Calu3 (cell line): ENCODE results near the gene WFIKKN1. TPM values are rescaled to one million over a fixed set of nuclear protein-coding genes. Genes with fewer than 3 reads are reported as not detected.
A peak's percentile ranks its signal among the peaks of the same experiment; 100 is the strongest.

ENCODE experiments used
- BruUV-seq: library from RNA; stranded (reverse); fragments of 400-500 nt; replicated peaks from 2 replicates; lab custom pipeline; 2021; lab: Mats Ljungman, UMichigan
- CTCF ChIA-PET: fragments of 300-600 bp; sonication (Branson Sonifier 250); formaldehyde crosslinking; loops from one replicate; lab custom pipeline; 2022; ENCODE audit warnings: antibody characterized with exemption; lab: Charles Lee
- DNase-seq: peaks from one replicate; pipeline ENCODE4 v3.0.0; 2022
- H3K27ac Mint-ChIP-seq: one replicate; pipeline ENCODE4 v1.8.0; 2022; ENCODE audit warnings: mixed read lengths; ENCODE audit not compliant: unreplicated experiment
- H3K27me3 Mint-ChIP-seq: one replicate; pipeline ENCODE4 v1.8.0; 2022; ENCODE audit warnings: mixed read lengths; ENCODE audit not compliant: unreplicated experiment
- H3K36me3 Mint-ChIP-seq: one replicate; pipeline ENCODE4 v1.8.0; 2022; ENCODE audit warnings: mild to moderate bottlenecking, moderate library complexity, mixed read lengths; ENCODE audit not compliant: insufficient read depth, unreplicated experiment
- H3K4me1 Mint-ChIP-seq: one replicate; pipeline ENCODE4 v1.8.0; 2022; ENCODE audit warnings: mild to moderate bottlenecking, low read depth, mixed read lengths; ENCODE audit not compliant: unreplicated experiment
- H3K4me3 Mint-ChIP-seq: one replicate; pipeline ENCODE4 v1.8.0; 2022; ENCODE audit warnings: mild to moderate bottlenecking, low read depth, moderate library complexity, mixed read lengths; ENCODE audit not compliant: unreplicated experiment
- H3K9me3 Mint-ChIP-seq: one replicate; pipeline ENCODE4 v1.8.0; 2022; ENCODE audit warnings: low read depth, mixed read lengths; ENCODE audit not compliant: unreplicated experiment
- intact Hi-C: fragments of 100-400 bp; cut with micrococcal nuclease; formaldehyde crosslinking; loops from one replicate; pipeline ENCODE4 v1.10.0; 2022; ENCODE audit not compliant: unreplicated experiment
- total RNA-seq: library from RNA; stranded (reverse); gene quantifications from 2 replicates; pipeline ENCODE4 v1.2.3, GENCODE V29; 2022
- TF ChIP-seq, protein P1 (sequence below): fragments of 200-600 bp; IDR thresholded peaks from one replicate; pipeline ENCODE4 v1.8.0; 2022; ENCODE audit warnings: antibody characterized with exemption; ENCODE audit not compliant: unreplicated experiment

The WFIKKN1 gene
- total RNA-seq, 1 experiment from 2014 or later, result 0.90 TPM

DNA sequence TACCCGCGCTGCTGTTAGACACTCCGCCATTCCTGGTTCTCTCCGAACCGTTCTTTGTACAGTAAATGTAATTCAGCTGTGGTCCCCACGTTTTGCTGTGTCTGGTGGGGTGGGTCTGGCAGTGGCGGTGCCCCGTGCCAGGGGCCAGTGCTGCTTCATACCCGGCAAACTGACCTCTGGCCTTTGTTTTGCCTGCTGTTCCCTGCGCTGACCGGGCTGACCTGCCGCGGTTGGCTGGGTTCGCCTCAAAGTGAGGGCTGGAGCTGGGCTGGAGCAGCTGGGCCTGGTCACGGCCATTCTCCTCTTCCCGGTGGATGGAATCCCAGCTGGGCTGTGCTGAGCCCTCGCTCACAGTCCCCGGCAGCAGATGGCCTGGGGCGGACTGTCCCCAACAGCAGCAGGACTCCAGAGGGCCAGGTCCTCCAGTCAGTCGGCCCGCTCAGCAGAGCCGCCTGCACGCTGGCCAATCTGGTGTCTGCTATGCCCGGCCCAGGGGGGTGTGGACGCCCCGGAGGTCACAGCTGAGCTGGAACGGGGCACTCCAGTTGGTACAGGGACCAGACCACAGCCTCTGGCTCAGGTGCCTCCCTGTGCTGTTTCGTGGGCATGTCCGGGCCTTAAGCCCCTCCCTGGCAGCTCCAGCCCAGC is 1.5 kb upstream of the WFIKKN1 start:
- no peaks in the 10 kb centered on the region for H3K9me3 Mint-ChIP-seq
- CTCF ChIA-PET, result no interaction called here
- H3K36me3 Mint-ChIP-seq, result peaks cover 74% of the 10 kb centered on the region
- peak overlapping the region; percentile 50 for H3K27ac Mint-ChIP-seq
- BruUV-seq, result no TSS peak
- intact Hi-C loops, result no loop called here
- no peaks in the 10 kb centered on the region for H3K27me3 Mint-ChIP-seq
- no peaks in the 10 kb centered on the region for H3K4me1 Mint-ChIP-seq
- TF ChIP-seq, protein P1, sequence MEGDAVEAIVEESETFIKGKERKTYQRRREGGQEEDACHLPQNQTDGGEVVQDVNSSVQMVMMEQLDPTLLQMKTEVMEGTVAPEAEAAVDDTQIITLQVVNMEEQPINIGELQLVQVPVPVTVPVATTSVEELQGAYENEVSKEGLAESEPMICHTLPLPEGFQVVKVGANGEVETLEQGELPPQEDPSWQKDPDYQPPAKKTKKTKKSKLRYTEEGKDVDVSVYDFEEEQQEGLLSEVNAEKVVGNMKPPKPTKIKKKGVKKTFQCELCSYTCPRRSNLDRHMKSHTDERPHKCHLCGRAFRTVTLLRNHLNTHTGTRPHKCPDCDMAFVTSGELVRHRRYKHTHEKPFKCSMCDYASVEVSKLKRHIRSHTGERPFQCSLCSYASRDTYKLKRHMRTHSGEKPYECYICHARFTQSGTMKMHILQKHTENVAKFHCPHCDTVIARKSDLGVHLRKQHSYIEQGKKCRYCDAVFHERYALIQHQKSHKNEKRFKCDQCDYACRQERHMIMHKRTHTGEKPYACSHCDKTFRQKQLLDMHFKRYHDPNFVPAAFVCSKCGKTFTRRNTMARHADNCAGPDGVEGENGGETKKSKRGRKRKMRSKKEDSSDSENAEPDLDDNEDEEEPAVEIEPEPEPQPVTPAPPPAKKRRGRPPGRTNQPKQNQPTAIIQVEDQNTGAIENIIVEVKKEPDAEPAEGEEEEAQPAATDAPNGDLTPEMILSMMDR, result no peak
- DNase-seq, result no peak
- no peak overlapping the region for H3K4me3 Mint-ChIP-seq

DNA sequence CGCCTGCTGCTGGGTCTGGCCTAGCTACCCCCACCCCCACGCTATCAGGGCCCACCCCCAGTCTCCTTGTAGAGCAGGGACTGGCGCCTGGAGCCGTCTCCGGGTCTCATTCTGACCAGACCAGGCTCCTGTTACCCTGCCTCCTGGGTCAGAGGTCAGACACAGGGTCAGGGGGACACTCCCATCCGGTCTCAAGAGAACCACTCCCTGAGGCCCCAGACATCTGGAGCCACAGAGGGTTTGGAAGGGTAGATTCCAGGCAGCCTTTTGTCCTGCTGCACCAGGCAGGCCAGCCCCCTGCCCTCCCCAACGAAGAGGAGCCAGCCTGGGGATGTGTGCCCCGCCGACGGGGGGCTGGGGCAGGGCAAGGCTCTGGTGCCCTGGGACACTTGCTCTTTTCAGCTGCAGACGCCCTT is 944 bp upstream of the WFIKKN1 start:
- CTCF ChIA-PET, result no interaction called here
- peak overlapping the region; percentile 50 for H3K27ac Mint-ChIP-seq
- H3K36me3 Mint-ChIP-seq, result peaks cover 77% of the 10 kb centered on the region
- intact Hi-C loops, result loop anchor here (10.0 kb wide), 1 partner anchor 105 kb away; the partner anchor contains the start of gene CAPN15
- no peak for DNase-seq
- no peaks in the 10 kb centered on the region for H3K4me1 Mint-ChIP-seq
- no peak overlapping the region for H3K4me3 Mint-ChIP-seq
- TF ChIP-seq, protein P1, result no peak
- no peaks in the 10 kb centered on the region for H3K9me3 Mint-ChIP-seq
- no TSS peak for BruUV-seq
- no peaks in the 10 kb centered on the region for H3K27me3 Mint-ChIP-seq

DNA sequence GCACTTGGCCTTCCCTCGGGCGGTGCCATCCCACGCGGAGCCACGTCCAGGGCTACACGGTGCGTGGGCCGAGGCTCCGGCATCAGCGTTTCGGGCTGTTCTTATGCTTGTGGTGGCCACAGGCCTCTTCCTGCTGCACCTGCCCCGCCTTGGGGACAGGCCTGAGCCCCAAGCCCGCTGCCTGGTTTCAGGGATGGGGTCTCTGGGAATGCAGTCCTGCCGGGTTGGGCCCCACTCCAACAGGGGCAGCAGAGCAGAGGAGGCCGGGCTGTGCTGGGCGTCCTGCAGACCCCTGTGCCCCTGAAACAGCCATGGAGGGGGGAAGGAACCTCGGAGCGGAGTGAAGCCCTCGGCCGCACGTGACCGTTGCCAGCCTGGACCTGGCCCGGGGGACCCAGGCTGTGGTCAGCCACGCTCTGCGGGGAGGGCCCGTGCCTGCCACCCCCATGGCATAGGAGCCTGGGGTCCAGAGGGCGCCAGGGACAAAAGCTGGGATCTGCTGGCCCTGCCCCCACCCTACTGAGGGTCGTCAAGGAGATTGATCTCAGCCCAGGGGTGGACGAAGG is 453 bp upstream of the WFIKKN1 start:
- Mint-ChIP-seq H3K36me3 (peaks cover 81% of the 10 kb centered on the region), H3K9me3 (no peaks in the 10 kb centered on the region), H3K27me3 (no peaks in the 10 kb centered on the region), H3K27ac (peak overlapping the region; percentile 50), H3K4me3 (no peak overlapping the region), H3K4me1 (no peaks in the 10 kb centered on the region)
- CTCF ChIA-PET, result no interaction called here
- no TSS peak for BruUV-seq
- intact Hi-C loops, result loop anchor here (10.0 kb wide), 1 partner anchor 106 kb away; the partner anchor contains the start of gene CAPN15
- DNase-seq, result no peak
- TF ChIP-seq, protein P1, result no peak

DNA sequence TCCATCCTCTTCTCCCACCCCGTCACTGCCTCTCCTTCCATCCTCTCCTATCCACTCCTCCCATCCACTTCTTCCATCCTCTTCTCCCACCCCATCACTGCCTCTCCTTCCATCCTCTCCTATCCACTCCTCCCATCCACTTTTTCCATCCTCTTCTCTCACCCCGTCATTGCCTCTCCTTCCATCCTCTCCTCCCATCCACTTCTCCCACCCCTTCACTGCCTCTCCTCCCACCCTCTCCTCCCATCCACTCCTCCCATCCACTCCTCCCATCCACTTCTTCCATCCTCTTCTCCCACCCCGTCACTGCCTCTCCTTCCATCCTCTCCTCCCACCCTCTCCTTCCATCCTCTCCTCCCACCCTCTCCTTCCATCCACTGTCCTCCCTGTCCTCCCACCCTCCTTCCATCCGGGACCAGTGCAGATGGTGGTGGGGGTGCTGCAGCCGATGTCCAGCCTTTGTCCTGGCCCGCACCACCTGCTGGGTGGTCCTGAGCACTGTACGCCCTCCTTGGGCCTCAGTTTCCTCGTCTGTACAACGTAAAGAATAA is 1.1 kb downstream of the WFIKKN1 start:
- no peak overlapping the region for H3K4me3 Mint-ChIP-seq
- no peak overlapping the region for H3K27ac Mint-ChIP-seq
- TF ChIP-seq, protein P1, result no peak
- no peak for DNase-seq
- no peaks in the 10 kb centered on the region for H3K27me3 Mint-ChIP-seq
- intact Hi-C loops, result loop anchor here (10.0 kb wide), 1 partner anchor 107 kb away; the partner anchor contains the start of gene CAPN15
- peaks cover 6% of the 10 kb centered on the region for H3K4me1 Mint-ChIP-seq
- BruUV-seq, result no TSS peak
- H3K36me3 Mint-ChIP-seq, result peaks cover 91% of the 10 kb centered on the region
- CTCF ChIA-PET, result no interaction called here
- H3K9me3 Mint-ChIP-seq, result no peaks in the 10 kb centered on the region
